Measurements from ENCODE around the gene BARD1. TPM values are rescaled to one million over a fixed set of nuclear protein-coding genes. Genes with fewer than 3 reads are reported as not detected.
A peak's percentile ranks its signal among the peaks of the same experiment; 100 is the strongest.

Gene BARD1
- polyA plus RNA-seq (2013, experiment 1 of 2): 24.3 TPM
- polyA plus RNA-seq (2013, experiment 2 of 2): 28.0 TPM

DNA sequence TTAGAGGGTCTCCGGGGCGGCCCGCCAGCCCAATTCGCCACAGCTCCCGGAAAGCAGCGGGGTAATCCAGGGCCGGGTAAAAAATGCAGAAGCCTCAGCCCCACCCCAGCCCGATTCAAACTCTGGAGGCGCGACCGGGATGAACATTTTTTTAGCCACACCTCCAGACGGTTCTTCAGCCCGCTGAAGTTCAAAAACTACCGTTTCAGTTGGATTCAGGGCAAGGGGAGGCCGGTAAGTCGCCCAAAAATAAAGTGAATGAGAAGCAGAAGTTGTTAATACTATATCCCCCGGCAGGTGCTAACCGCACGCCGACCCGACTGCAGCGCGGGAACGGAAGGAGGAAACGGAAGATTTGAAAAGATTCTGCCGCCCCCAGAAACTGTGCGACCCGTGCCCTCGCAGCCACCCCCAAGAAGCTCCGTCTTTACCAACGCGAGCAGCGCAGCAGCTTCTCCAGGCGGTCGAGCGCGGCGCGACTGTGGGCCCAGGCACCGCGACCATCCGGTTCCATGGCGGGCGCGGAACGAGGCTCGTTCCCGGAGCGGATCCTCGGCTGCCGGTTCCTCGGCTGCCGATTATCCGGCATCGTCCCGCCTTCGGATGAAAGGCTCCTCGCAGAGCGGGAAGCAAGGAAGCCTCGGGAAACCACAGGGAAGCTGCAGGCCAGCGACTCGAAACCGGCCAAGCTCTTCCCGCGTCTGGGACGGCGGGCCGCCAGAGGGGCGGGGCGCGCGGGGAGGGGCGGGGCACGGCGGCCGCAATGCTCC, at the start of gene BARD1:
Gene BARD1, minus strand, starts transcription at position 703 of the 770 bp plus-strand sequence. Its CDS starts 114 bp downstream, at position 589.
- no peak within 1 kb of the TSS for H2BK120ac ChIP-seq (ENCODE audit: low read depth, low read length)
- H2BK5ac ChIP-seq (ENCODE audit: low read length): peak within 1 kb of the TSS; percentile 94
- H3K23ac ChIP-seq (ENCODE audit: low read depth, low read length, poor library complexity): peak within 1 kb of the TSS; percentile 80
- peak within 1 kb of the TSS; percentile 89 for H3K18ac ChIP-seq (ENCODE audit: low read length)
- no peak within 1 kb of the TSS for H2AK5ac ChIP-seq (ENCODE audit: low read depth, low read length)
- WGBS, 2 donors (ENCODE audit: extremely low coverage in 2 of 2, insufficient read length in 2 of 2, insufficient replicate concordance in 1 of 2): no CpG with 5 or more reads among the region's 76 CpGs
- peak within 1 kb of the TSS; percentile 75 to 93 for H3K4me3 ChIP-seq (ENCODE audit: low read length in 2 of 2)
- H3K9ac ChIP-seq (ENCODE audit: low read depth, low read length, poor library complexity): peak within 1 kb of the TSS; percentile 96
- H3K4me1 ChIP-seq (ENCODE audit: control insufficient read depth in 2 of 2, insufficient read depth in 1 of 2, low read depth in 1 of 2, low read length in 2 of 2): peaks cover 5 to 11% of the 10 kb centered on the region in 2 donors
- DNase-seq (ENCODE audit: low spot score): peak; percentile 37
- H4K8ac ChIP-seq (ENCODE audit: low read depth, low read length): no peak within 1 kb of the TSS
- H4K91ac ChIP-seq (ENCODE audit: low read depth, low read length, poor library complexity): no peak within 1 kb of the TSS
- H3K36me3 ChIP-seq (replicated peaks in 1 of 2; ENCODE audit: control insufficient read depth in 2 of 2, insufficient read depth in 2 of 2, low read length in 2 of 2): peaks cover 0 to 22% of the 10 kb centered on the region in 2 donors
- peaks cover 0 to 4% (median 0%) of the 10 kb centered on the region in 3 experiments for H3K27me3 ChIP-seq (ENCODE audit: control insufficient read depth in 3 of 3, insufficient read depth in 3 of 3, low read depth in 1 of 3, low read length in 3 of 3)
- H2AFZ ChIP-seq (ENCODE audit: low read length): peak within 1 kb of the TSS; percentile 94
- H3K9me3 ChIP-seq (replicated peaks in 1 of 2; ENCODE audit: control insufficient read depth in 2 of 2, insufficient read depth in 1 of 2, low read depth in 1 of 2, low read length in 2 of 2): peaks cover 0 to 5% of the 10 kb centered on the region in 2 donors
- H2BK12ac ChIP-seq (ENCODE audit: low read length): no peak within 1 kb of the TSS
- no peak within 1 kb of the TSS for H2BK15ac ChIP-seq (ENCODE audit: low read length)
- no peak within 1 kb of the TSS for H3K14ac ChIP-seq (ENCODE audit: low read length)
- peak within 1 kb of the TSS; percentile 85 for H3K27ac ChIP-seq (replicated peaks; ENCODE audit: low read length)
- no peaks in the 10 kb centered on the region for H3K79me1 ChIP-seq (ENCODE audit: low read depth, low read length)
- H3K4me2 ChIP-seq (ENCODE audit: insufficient read depth, low read length, poor library complexity, severe bottlenecking): peak within 1 kb of the TSS; percentile 62
- H3K4ac ChIP-seq (ENCODE audit: low read length): no peak within 1 kb of the TSS

DNA sequence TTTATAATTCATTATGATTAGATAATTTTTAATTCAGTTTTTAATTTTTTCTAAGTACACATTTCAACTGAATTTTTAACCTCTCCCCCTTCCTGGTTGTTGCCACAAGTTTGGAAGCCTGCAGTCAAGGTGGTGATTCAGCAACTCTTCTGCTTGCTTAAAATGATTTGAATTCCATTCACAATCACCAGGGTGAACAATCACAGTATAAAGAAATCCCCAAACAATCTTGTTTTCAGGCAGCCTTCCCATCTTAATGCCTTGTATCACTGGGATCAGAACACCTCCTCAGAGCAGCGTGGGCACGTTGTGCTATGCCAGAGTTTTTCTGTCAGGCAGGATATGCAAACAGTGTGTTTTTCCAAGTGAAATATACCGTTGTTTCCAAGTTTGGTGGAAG, 46.7 kb upstream of the BARD1 start:
- Histone ChIP-seq H3K4me1 (ENCODE audit: control insufficient read depth in 2 of 2, insufficient read depth in 1 of 2, low read depth in 1 of 2, low read length in 2 of 2) (peaks cover 0 to 7% of the 10 kb centered on the region in 2 donors), H2AK5ac (ENCODE audit: low read depth, low read length) (no peak overlapping the region), H3K9ac (ENCODE audit: low read depth, low read length, poor library complexity) (no peak overlapping the region), H3K9me3 (replicated peaks in 1 of 2; ENCODE audit: control insufficient read depth in 2 of 2, insufficient read depth in 1 of 2, low read depth in 1 of 2, low read length in 2 of 2) (no peaks in the 10 kb centered on the region), H3K27me3 (ENCODE audit: control insufficient read depth in 3 of 3, insufficient read depth in 3 of 3, low read depth in 1 of 3, low read length in 3 of 3) (no peaks in the 10 kb centered on the region), H3K79me1 (ENCODE audit: low read depth, low read length) (no peaks in the 10 kb centered on the region), H3K4ac (ENCODE audit: low read length) (no peak overlapping the region), H3K14ac (ENCODE audit: low read length) (no peak overlapping the region), H3K27ac (replicated peaks; ENCODE audit: low read length) (no peak overlapping the region), H2BK15ac (ENCODE audit: low read length) (no peak overlapping the region), H2AFZ (ENCODE audit: low read length) (no peak overlapping the region), H2BK5ac (ENCODE audit: low read length) (no peak overlapping the region), H2BK12ac (ENCODE audit: low read length) (no peak overlapping the region), H3K18ac (ENCODE audit: low read length) (no peak overlapping the region), H4K8ac (ENCODE audit: low read depth, low read length) (no peak overlapping the region), H2BK120ac (ENCODE audit: low read depth, low read length) (no peak overlapping the region), H3K4me2 (ENCODE audit: insufficient read depth, low read length, poor library complexity, severe bottlenecking) (no peak overlapping the region), H3K36me3 (replicated peaks in 1 of 2; ENCODE audit: control insufficient read depth in 2 of 2, insufficient read depth in 2 of 2, low read length in 2 of 2) (no peaks in the 10 kb centered on the region), H3K23ac (ENCODE audit: low read depth, low read length, poor library complexity) (no peak overlapping the region), H4K91ac (ENCODE audit: low read depth, low read length, poor library complexity) (no peak overlapping the region), H3K4me3 (ENCODE audit: low read length in 2 of 2) (no peak overlapping the region)
- WGBS, 2 donors (ENCODE audit: extremely low coverage in 2 of 2, insufficient read length in 2 of 2, insufficient replicate concordance in 1 of 2): no CpG with 5 or more reads among the region's 3 CpGs
- DNase-seq (ENCODE audit: low spot score): no peak

DNA sequence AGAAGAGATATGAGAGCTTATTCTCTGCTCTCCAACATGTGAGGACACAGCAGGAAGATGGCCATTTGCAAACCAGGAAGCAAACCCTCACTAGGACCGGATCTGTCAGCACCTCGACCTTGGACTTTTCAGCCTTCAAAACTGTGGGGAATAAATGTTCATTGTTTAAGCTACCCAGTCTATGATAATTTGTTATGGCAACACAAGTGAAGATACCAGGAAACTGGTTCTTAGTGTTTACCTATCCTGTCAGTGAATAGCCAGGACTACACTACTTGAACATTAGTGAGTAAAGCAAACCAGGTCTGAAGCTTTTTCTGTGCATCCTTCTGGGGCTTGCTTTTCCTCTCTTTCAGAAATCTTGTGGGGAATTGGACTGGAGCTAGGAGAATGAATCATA, 44.4 kb upstream of the BARD1 start:
- H2AK5ac ChIP-seq (ENCODE audit: low read depth, low read length): no peak overlapping the region
- no peak overlapping the region for H4K8ac ChIP-seq (ENCODE audit: low read depth, low read length)
- no peak overlapping the region for H3K14ac ChIP-seq (ENCODE audit: low read length)
- no peak overlapping the region for H3K18ac ChIP-seq (ENCODE audit: low read length)
- no peaks in the 10 kb centered on the region for H3K9me3 ChIP-seq (replicated peaks in 1 of 2; ENCODE audit: control insufficient read depth in 2 of 2, insufficient read depth in 1 of 2, low read depth in 1 of 2, low read length in 2 of 2)
- H3K4me1 ChIP-seq (ENCODE audit: control insufficient read depth in 2 of 2, insufficient read depth in 1 of 2, low read depth in 1 of 2, low read length in 2 of 2): peaks cover 0 to 7% of the 10 kb centered on the region in 2 donors
- H2BK5ac ChIP-seq (ENCODE audit: low read length): no peak overlapping the region
- no peaks in the 10 kb centered on the region for H3K79me1 ChIP-seq (ENCODE audit: low read depth, low read length)
- H2BK120ac ChIP-seq (ENCODE audit: low read depth, low read length): no peak overlapping the region
- no peak overlapping the region for H2BK12ac ChIP-seq (ENCODE audit: low read length)
- H3K27me3 ChIP-seq (ENCODE audit: control insufficient read depth in 3 of 3, insufficient read depth in 3 of 3, low read depth in 1 of 3, low read length in 3 of 3): no peaks in the 10 kb centered on the region
- no peak overlapping the region for H2AFZ ChIP-seq (ENCODE audit: low read length)
- H3K27ac ChIP-seq (replicated peaks; ENCODE audit: low read length): no peak overlapping the region
- no peak overlapping the region for H3K4ac ChIP-seq (ENCODE audit: low read length)
- H2BK15ac ChIP-seq (ENCODE audit: low read length): no peak overlapping the region
- no peak overlapping the region for H3K4me3 ChIP-seq (ENCODE audit: low read length in 2 of 2)
- no CpG with 5 or more reads among the region's 2 CpGs for WGBS, 2 donors (ENCODE audit: extremely low coverage in 2 of 2, insufficient read length in 2 of 2, insufficient replicate concordance in 1 of 2)
- no peak overlapping the region for H4K91ac ChIP-seq (ENCODE audit: low read depth, low read length, poor library complexity)
- DNase-seq (ENCODE audit: low spot score): no peak
- no peak overlapping the region for H3K9ac ChIP-seq (ENCODE audit: low read depth, low read length, poor library complexity)
- no peak overlapping the region for H3K23ac ChIP-seq (ENCODE audit: low read depth, low read length, poor library complexity)
- no peak overlapping the region for H3K4me2 ChIP-seq (ENCODE audit: insufficient read depth, low read length, poor library complexity, severe bottlenecking)
- no peaks in the 10 kb centered on the region for H3K36me3 ChIP-seq (replicated peaks in 1 of 2; ENCODE audit: control insufficient read depth in 2 of 2, insufficient read depth in 2 of 2, low read length in 2 of 2)

- H2AK5ac ChIP-seq (ENCODE audit: low read depth, low read length): no peak overlapping the region
- H3K23ac ChIP-seq (ENCODE audit: low read depth, low read length, poor library complexity): no peak overlapping the region
- no peak overlapping the region for H2AFZ ChIP-seq (ENCODE audit: low read length)
- H3K79me1 ChIP-seq (ENCODE audit: low read depth, low read length): no peaks in the 10 kb centered on the region
- no peak overlapping the region for H3K4me2 ChIP-seq (ENCODE audit: insufficient read depth, low read length, poor library complexity, severe bottlenecking)
- no peak overlapping the region for H3K9ac ChIP-seq (ENCODE audit: low read depth, low read length, poor library complexity)
- no peaks in the 10 kb centered on the region for H3K36me3 ChIP-seq (replicated peaks in 1 of 2; ENCODE audit: control insufficient read depth in 2 of 2, insufficient read depth in 2 of 2, low read length in 2 of 2)
- H2BK12ac ChIP-seq (ENCODE audit: low read length): no peak overlapping the region
- no CpG with 5 or more reads among the region's 2 CpGs for WGBS, 2 donors (ENCODE audit: extremely low coverage in 2 of 2, insufficient read length in 2 of 2, insufficient replicate concordance in 1 of 2)
- no peak for DNase-seq (ENCODE audit: low spot score)
- no peak overlapping the region for H3K18ac ChIP-seq (ENCODE audit: low read length)
- H3K27me3 ChIP-seq (ENCODE audit: control insufficient read depth in 3 of 3, insufficient read depth in 3 of 3, low read depth in 1 of 3, low read length in 3 of 3): no peaks in the 10 kb centered on the region
- H3K9me3 ChIP-seq (replicated peaks in 1 of 2; ENCODE audit: control insufficient read depth in 2 of 2, insufficient read depth in 1 of 2, low read depth in 1 of 2, low read length in 2 of 2): peaks cover 4 to 5% of the 10 kb centered on the region in 2 donors
- no peak overlapping the region for H3K4ac ChIP-seq (ENCODE audit: low read length)
- H4K8ac ChIP-seq (ENCODE audit: low read depth, low read length): no peak overlapping the region
- no peak overlapping the region for H2BK15ac ChIP-seq (ENCODE audit: low read length)
- no peak overlapping the region for H2BK5ac ChIP-seq (ENCODE audit: low read length)
- H3K4me1 ChIP-seq (ENCODE audit: control insufficient read depth in 2 of 2, insufficient read depth in 1 of 2, low read depth in 1 of 2, low read length in 2 of 2): no peaks in the 10 kb centered on the region
- no peak overlapping the region for H3K14ac ChIP-seq (ENCODE audit: low read length)
- H2BK120ac ChIP-seq (ENCODE audit: low read depth, low read length): no peak overlapping the region
- no peak overlapping the region for H3K27ac ChIP-seq (replicated peaks; ENCODE audit: low read length)
- no peak overlapping the region for H4K91ac ChIP-seq (ENCODE audit: low read depth, low read length, poor library complexity)
- no peak overlapping the region for H3K4me3 ChIP-seq (ENCODE audit: low read length in 2 of 2)
These were observed 34.3 kb upstream of the BARD1 start for GRCh38 chr2:214843823-214844222.
